Suprapubic skin (tissue), 4 donors: ENCODE results near the gene RBP4. TPM values are rescaled to one million over a fixed set of nuclear protein-coding genes. Genes with fewer than 3 reads are reported as not detected.

ENCODE experiments used
- DNase-seq, 2 donors: peaks; one replicate each; pipeline ENCODE4 v3.0.0-alpha.2; 2019; ENCODE audit warnings: low spot score in 2 of 2
- H3K27ac ChIP-seq: fragments of 200-600 bp; sonication (generic); one replicate; pipeline ENCODE4 v1.5.1; 2019
- H3K27me3 ChIP-seq: fragments of 200-600 bp; sonication (generic); one replicate; pipeline ENCODE4 v1.5.1; 2019
- H3K36me3 ChIP-seq: fragments of 200-600 bp; sonication (generic); one replicate; pipeline ENCODE4 v1.5.1; 2019
- H3K4me1 ChIP-seq: fragments of 200-600 bp; sonication (generic); one replicate; pipeline ENCODE4 v1.5.1; 2019
- H3K4me3 ChIP-seq: fragments of 200-600 bp; sonication (generic); one replicate; pipeline ENCODE4 v1.5.1; 2019; ENCODE audit warnings: mild to moderate bottlenecking
- H3K9me3 ChIP-seq: fragments of 200-600 bp; sonication (generic); one replicate; pipeline ENCODE4 v1.5.1; 2019
- CTCF ChIP-seq, 2 donors: fragments of 200-600 bp in 1 of 2; fragments of 450-650 bp in 1 of 2; sonication (generic) in 1 of 2; IDR thresholded peaks; one replicate each; pipeline ENCODE4 v1.5.1; 2016 to 2019; ENCODE audit warnings: antibody characterized with exemption in 2 of 2, mild to moderate bottlenecking in 1 of 2, moderate library complexity in 1 of 2
- EP300 ChIP-seq: sonication (generic); formaldehyde crosslinking; IDR thresholded peaks from one replicate; pipeline ENCODE4 v1.6.1; 2017; ENCODE audit warnings: antibody characterized with exemption
- POLR2A ChIP-seq, 2 donors: fragments of 450-650 bp; IDR thresholded peaks; one replicate each; pipeline ENCODE4 v1.6.1; 2017; ENCODE audit warnings: antibody characterized with exemption in 2 of 2, mild to moderate bottlenecking in 2 of 2, moderate library complexity in 2 of 2
- POLR2AphosphoS5 ChIP-seq, 3 donors: sonication (generic); formaldehyde crosslinking; IDR thresholded peaks; one replicate each; pipeline ENCODE4 v1.6.1; 2017; ENCODE audit warnings: antibody characterized with exemption in 3 of 3
- WGBS: methylation state at CpG from one replicate; pipeline ENCODE4 v1.1.5; 2018; 5-methylcytosine and 5-hydroxymethylcytosine counted together
- total RNA-seq, 4 donors: library from RNA; depleted of rRNA; stranded (reverse); fragments of >200 nt; gene quantifications; one replicate each; pipeline ENCODE4 v1.1.0, GENCODE V29; 2016

Gene RBP4
- total RNA-seq, 4 donors from 2014 or later, result 8.5 to 32.7 (median 18.2) TPM

- DNase-seq, result no peak
- Histone ChIP-seq H3K4me3 (no peak within 1 kb of the TSS), H3K27ac (no peak within 1 kb of the TSS), H3K36me3 (no peaks in the 10 kb centered on the region), H3K27me3 (no peaks in the 10 kb centered on the region), H3K4me1 (no peaks in the 10 kb centered on the region), H3K9me3 (no peaks in the 10 kb centered on the region)
- TF ChIP-seq CTCF (IDR thresholded peaks at IDR 0.05) (no peak), EP300 (no peak), POLR2AphosphoS5 (IDR thresholded peaks at IDR 0.05) (no peak), POLR2A (IDR thresholded peaks at IDR 0.05) (no peak)
- 78% methylated on average over 6 of the region's 6 CpGs for WGBS
Measured at GRCh38 chr10:93612311-93612710, 11.3 kb upstream of the RBP4 start, which contains the start of gene PDE6C. TSS of gene PDE6C (plus strand) at chr10:93612537. CDS start at chr10:93612726, 189 bp downstream.

GRCh38 chr10:93608421-93608820 lies 7.4 kb upstream of the RBP4 start:
- 89% methylated on average over 3 of the region's 3 CpGs for WGBS
- H3K36me3 ChIP-seq, result no peaks in the 10 kb centered on the region
- H3K27ac ChIP-seq, result no peak overlapping the region
- no peak overlapping the region for H3K4me3 ChIP-seq
- H3K4me1 ChIP-seq, result no peaks in the 10 kb centered on the region
- TF ChIP-seq POLR2AphosphoS5 (IDR thresholded peaks at IDR 0.05) (no peak), POLR2A (IDR thresholded peaks at IDR 0.05) (no peak), EP300 (no peak), CTCF (IDR thresholded peaks at IDR 0.05) (no peak)
- peaks cover 18% of the 10 kb centered on the region for H3K27me3 ChIP-seq
- no peak for DNase-seq
- H3K9me3 ChIP-seq, result no peaks in the 10 kb centered on the region

- Histone ChIP-seq H3K9me3 (no peaks in the 10 kb centered on the region), H3K36me3 (no peaks in the 10 kb centered on the region), H3K27ac (no peak overlapping the region), H3K4me1 (peaks cover 14% of the 10 kb centered on the region), H3K27me3 (peaks cover 46% of the 10 kb centered on the region), H3K4me3 (no peak overlapping the region)
- 25% methylated on average over 2 of the region's 2 CpGs for WGBS
- DNase-seq, result no peak
- TF ChIP-seq POLR2A (IDR thresholded peaks at IDR 0.05) (no peak), EP300 (no peak), CTCF (IDR thresholded peaks at IDR 0.05) (no peak), POLR2AphosphoS5 (IDR thresholded peaks at IDR 0.05) (no peak)
Measured at GRCh38 chr10:93604146-93604545, 3.1 kb upstream of the RBP4 start.

GRCh38 chr10:93603023-93603422 lies 2.0 kb upstream of the RBP4 start:
- Histone ChIP-seq H3K27ac (no peak overlapping the region), H3K36me3 (no peaks in the 10 kb centered on the region), H3K4me1 (peaks cover 14% of the 10 kb centered on the region), H3K27me3 (peaks cover 46% of the 10 kb centered on the region), H3K9me3 (no peaks in the 10 kb centered on the region), H3K4me3 (no peak overlapping the region)
- WGBS, result 94% methylated on average over 2 of the region's 2 CpGs
- no peak for TF ChIP-seq POLR2AphosphoS5 (IDR thresholded peaks at IDR 0.05)
- TF ChIP-seq POLR2A (IDR thresholded peaks at IDR 0.05), result no peak
- no peak for TF ChIP-seq EP300
- TF ChIP-seq CTCF (IDR thresholded peaks at IDR 0.05), result no peak
- DNase-seq, result no peak

- WGBS, result 13% methylated on average over 7 of the region's 7 CpGs
- H3K36me3 ChIP-seq, result no peaks in the 10 kb centered on the region
- TF ChIP-seq CTCF (IDR thresholded peaks at IDR 0.05), result no peak
- TF ChIP-seq POLR2A (IDR thresholded peaks at IDR 0.05), result no peak
- TF ChIP-seq POLR2AphosphoS5 (IDR thresholded peaks at IDR 0.05), result no peak
- TF ChIP-seq EP300, result no peak
- no peak overlapping the region for H3K27ac ChIP-seq
- peaks cover 14% of the 10 kb centered on the region for H3K4me1 ChIP-seq
- H3K27me3 ChIP-seq, result peaks cover 46% of the 10 kb centered on the region
- no peaks in the 10 kb centered on the region for H3K9me3 ChIP-seq
- H3K4me3 ChIP-seq, result peak overlapping the region; percentile 48
- DNase-seq, result no peak
Measured at GRCh38 chr10:93601774-93602162, 733 bp upstream of the RBP4 start.
